PC-3 (cell line): ENCODE results near the gene EIF2AK3. TPM values are rescaled to one million over a fixed set of nuclear protein-coding genes. Genes with fewer than 3 reads are reported as not detected.

Experiments used
- ATAC-seq: fragments of 200-7000 bp; cut with Tn5 transposase; 2 replicates; pipeline ENCODE4 v1.9.1; 2020; ENCODE audit warnings: mild to moderate bottlenecking, moderate library complexity
- BruUV-seq: library from RNA; stranded (reverse); fragments of 400-500 nt; replicated peaks from 2 replicates; lab custom pipeline; 2021; lab: Mats Ljungman, UMichigan
- CTCF ChIA-PET: fragments of 300-600 bp; sonication (Branson Sonifier 250); formaldehyde crosslinking; loops from one replicate; lab custom pipeline; 2022; ENCODE audit warnings: antibody characterized with exemption; lab: Charles Lee
- POLR2A ChIA-PET: fragments of 300-600 bp; sonication (Branson Sonifier 250); formaldehyde crosslinking; loops from one replicate; lab custom pipeline; 2022; ENCODE audit warnings: antibody characterized with exemption; ENCODE audit not compliant: unreplicated experiment; lab: Charles Lee
- DNase-seq: peaks from one replicate; pipeline ENCODE4 v3.0.0-alpha.2; 2015
- H2AFZ ChIP-seq: fragments of 300-600 bp; sonication (generic); 2 replicates; pipeline ENCODE4 v1.6.0; 2016; ENCODE audit warnings: antibody characterized with exemption, low read length
- H3F3A ChIP-seq: fragments of 300-600 bp; sonication (generic); one replicate; pipeline ENCODE4 v1.6.0; 2017; ENCODE audit warnings: antibody characterized with exemption, low read length, control low read depth, mild to moderate bottlenecking; ENCODE audit not compliant: unreplicated experiment
- H3K27ac ChIP-seq: fragments of 300-600 bp; sonication (generic); 2 replicates; pipeline ENCODE4 v1.5.1; 2016; ENCODE audit warnings: mild to moderate bottlenecking, low read length
- H3K27me3 ChIP-seq: fragments of 300-600 bp; sonication (generic); 2 replicates; pipeline ENCODE4 v1.6.1; 2016; ENCODE audit warnings: low read length, mixed read lengths
- H3K36me3 ChIP-seq: fragments of 300-600 bp; sonication (generic); 2 replicates; pipeline ENCODE4 v1.6.1; 2016; ENCODE audit warnings: low read depth, mixed run types, low read length, mixed read lengths
- H3K4me1 ChIP-seq: fragments of 300-600 bp; sonication (generic); 2 replicates; pipeline ENCODE4 v1.5.1; 2016; ENCODE audit warnings: low read length; ENCODE audit not compliant: insufficient read depth
- H3K4me2 ChIP-seq: fragments of 300-600 bp; sonication (generic); 2 replicates; pipeline ENCODE4 v1.6.0; 2016; ENCODE audit warnings: low read length
- H3K4me3 ChIP-seq: fragments of 300-600 bp; sonication (generic); 2 replicates; pipeline ENCODE4 v1.5.1; 2016; ENCODE audit warnings: mild to moderate bottlenecking, low read length, mixed read lengths
- H3K79me2 ChIP-seq: fragments of 300-600 bp; sonication (generic); 2 replicates; pipeline ENCODE4 v1.6.1; 2017; ENCODE audit warnings: low read length, mixed read lengths
- H3K9ac ChIP-seq: fragments of 300-600 bp; sonication (generic); 2 replicates; pipeline ENCODE4 v1.6.0; 2016; ENCODE audit warnings: mild to moderate bottlenecking, low read length
- H3K9me2 ChIP-seq: fragments of 300-600 bp; sonication (generic); replicated peaks from 2 replicates; pipeline ENCODE4 v1.6.1; 2016; ENCODE audit warnings: mixed run types, low read length, mixed read lengths
- H3K9me3 ChIP-seq: fragments of 300-600 bp; sonication (generic); 2 replicates; pipeline ENCODE4 v1.6.1; 2016; ENCODE audit warnings: low read length, mixed read lengths
- H4K20me1 ChIP-seq: fragments of 300-600 bp; sonication (generic); 2 replicates; pipeline ENCODE4 v1.6.1; 2016; ENCODE audit warnings: low read length, mixed read lengths
- CTCF ChIP-seq: fragments of 300-600 bp; sonication (generic); conservative IDR thresholded peaks from 2 replicates; pipeline ENCODE4 v1.5.1; 2017; ENCODE audit warnings: antibody characterized with exemption, low read depth, mild to moderate bottlenecking, low read length
- EZH2 ChIP-seq: fragments of 300-600 bp; sonication (generic); IDR thresholded peaks from one replicate; pipeline ENCODE4 v1.6.1; 2017; ENCODE audit warnings: antibody characterized with exemption, mild to moderate bottlenecking, low read length; ENCODE audit not compliant: unreplicated experiment
- EZH2phosphoT487 ChIP-seq: fragments of 300-600 bp; sonication (generic); IDR thresholded peaks from 2 replicates; pipeline ENCODE4 v1.6.1; 2018; ENCODE audit warnings: mild to moderate bottlenecking, antibody characterized with exemption, low read length, borderline replicate concordance
- intact Hi-C: fragments of 100-400 bp; cut with micrococcal nuclease; formaldehyde crosslinking; loops from 2 replicates; pipeline ENCODE4 v1.9.0; 2023
- total RNA-seq: library from RNA; depleted of rRNA; stranded (reverse); fragments of >200 nt; gene quantifications from 2 replicates; pipeline ENCODE4 v1.2.3, GENCODE V29; 2014

The EIF2AK3 gene
- total RNA-seq, 1 experiment from 2014 or later = 10.7 TPM

GRCh38 chr2:88602022-88602421 lies 25.2 kb downstream of the EIF2AK3 start:
- CTCF ChIA-PET = no interaction called here
- ATAC-seq = no peak
- H3K9ac ChIP-seq = no peak overlapping the region

GRCh38 chr2:88601286-88601685 lies 26.0 kb downstream of the EIF2AK3 start:
- no TSS peak for BruUV-seq
- H3F3A ChIP-seq = no peaks in the 10 kb centered on the region
- ChIA-PET POLR2A (no interaction called here), CTCF (no interaction called here)
- H3K4me3 ChIP-seq = no peak overlapping the region
- no peak for DNase-seq
- H3K27ac ChIP-seq = no peak overlapping the region
- no peak overlapping the region for H3K9ac ChIP-seq
- peak overlapping the region; percentile 74 for H3K4me2 ChIP-seq
- H3K79me2 ChIP-seq = peaks cover 17% of the 10 kb centered on the region
- TF ChIP-seq CTCF (no peak), EZH2 (no peak), EZH2phosphoT487 (no peak)
- H2AFZ ChIP-seq = no peak overlapping the region
- ATAC-seq = no peak
- no peaks in the 10 kb centered on the region for H3K9me2 ChIP-seq
- intact Hi-C loops = no loop called here
- H4K20me1 ChIP-seq = no peaks in the 10 kb centered on the region
- H3K27me3 ChIP-seq = no peaks in the 10 kb centered on the region
- H3K4me1 ChIP-seq = peaks cover 37% of the 10 kb centered on the region
- no peaks in the 10 kb centered on the region for H3K9me3 ChIP-seq
- no peaks in the 10 kb centered on the region for H3K36me3 ChIP-seq

More at GRCh38 chr2:88602022-88602421, 25.2 kb downstream of the EIF2AK3 start:
- Histone ChIP-seq H3K4me1 (peaks cover 37% of the 10 kb centered on the region), H2AFZ (no peak overlapping the region), H3K9me3 (no peaks in the 10 kb centered on the region), H3K79me2 (peaks cover 17% of the 10 kb centered on the region), H3K36me3 (no peaks in the 10 kb centered on the region), H3K4me2 (no peak overlapping the region), H3K27me3 (no peaks in the 10 kb centered on the region), H4K20me1 (no peaks in the 10 kb centered on the region), H3F3A (no peaks in the 10 kb centered on the region), H3K4me3 (no peak overlapping the region), H3K9me2 (no peaks in the 10 kb centered on the region), H3K27ac (no peak overlapping the region)
- intact Hi-C loops = no loop called here
- no peak for TF ChIP-seq EZH2
- TF ChIP-seq CTCF = no peak
- no peak for TF ChIP-seq EZH2phosphoT487
- no peak for DNase-seq
- BruUV-seq = no TSS peak
- POLR2A ChIA-PET = no interaction called here

GRCh38 chr2:88600038-88600465 lies 27.2 kb downstream of the EIF2AK3 start:
- peaks cover 17% of the 10 kb centered on the region for H3K79me2 ChIP-seq
- BruUV-seq = no TSS peak
- ChIA-PET CTCF (interaction anchor here (1.2 kb wide), 1 partner anchor 70 kb away, joined by 5 read pairs; no protein-coding TSS in a partner anchor), POLR2A (interaction anchor here (0.7 to 1.0 kb wide), 2 partner anchors 28 to 70 kb away, joined by 4 to 5 read pairs; no protein-coding TSS in a partner anchor)
- peak overlapping the region; percentile 37 for H3K27ac ChIP-seq
- H2AFZ ChIP-seq = no peak overlapping the region
- H3K4me1 ChIP-seq = peaks cover 37% of the 10 kb centered on the region
- H3K4me2 ChIP-seq = peak overlapping the region; percentile 74
- no peaks in the 10 kb centered on the region for H3K9me2 ChIP-seq
- H3K9ac ChIP-seq = no peak overlapping the region
- H4K20me1 ChIP-seq = no peaks in the 10 kb centered on the region
- no peaks in the 10 kb centered on the region for H3K36me3 ChIP-seq
- no peak for TF ChIP-seq CTCF
- no peak for TF ChIP-seq EZH2
- no peak for TF ChIP-seq EZH2phosphoT487
- ATAC-seq = peak; percentile 96
- peak overlapping the region; percentile 18; the same call in 1 of the 2 replicates for H3K4me3 ChIP-seq
- no peaks in the 10 kb centered on the region for H3F3A ChIP-seq
- H3K27me3 ChIP-seq = no peaks in the 10 kb centered on the region
- no peaks in the 10 kb centered on the region for H3K9me3 ChIP-seq
- peak; percentile 94 for DNase-seq
- intact Hi-C loops = no loop called here
